Measurements from ENCODE around the gene GTF3A.

GRCh38 chr13:27472441-27472840 is 48.0 kb downstream of the GTF3A start:
- TF ChIP-seq POLR2AphosphoS5 (IDR thresholded peaks at IDR 0.05) (no peak), CTCF (IDR thresholded peaks at IDR 0.05 in 8 of 11, conservative IDR thresholded peaks at IDR 0.05 in 3 of 11) (no peak), POLR2A (IDR thresholded peaks at IDR 0.05) (no peak)
